H9 (cell line): ENCODE measurements around the gene FRK. TPM values are rescaled to one million over a fixed set of nuclear protein-coding genes. Genes with fewer than 3 reads are reported as not detected.
"Not testable (repeated sequence)": the region's sequence is repeated elsewhere in the genome, so short reads cannot be mapped to it uniquely, and the experiment has no call there.

ENCODE experiments used
- DNase-seq: peaks from one replicate; pipeline ENCODE4 v3.0.0-alpha.2; 2017
- H2AFZ ChIP-seq: one replicate; pipeline ENCODE4 v1.6.1; 2013; ENCODE audit warnings: mild to moderate bottlenecking, low read length, control low read depth, moderate library complexity
- H2AK5ac ChIP-seq: 2 replicates; pipeline ENCODE4 v1.6.1; 2013; ENCODE audit warnings: low read length, control low read depth, mixed read lengths; ENCODE audit not compliant: insufficient read length
- H2BK120ac ChIP-seq: one replicate; pipeline ENCODE4 v1.6.1; 2013; ENCODE audit warnings: low read depth, mild to moderate bottlenecking, low read length, control low read depth, inconsistent platforms; ENCODE audit not compliant: poor library complexity, severe bottlenecking
- H2BK12ac ChIP-seq: 2 replicates; pipeline ENCODE4 v1.6.1; 2013; ENCODE audit warnings: low read length, control low read depth, mixed read lengths, low read depth; ENCODE audit not compliant: insufficient read length
- H2BK15ac ChIP-seq: 2 replicates; pipeline ENCODE4 v1.6.1; 2013; ENCODE audit warnings: low read depth, low read length, control low read depth
- H2BK20ac ChIP-seq: one replicate; pipeline ENCODE4 v1.6.1; 2013; ENCODE audit warnings: low read depth, mild to moderate bottlenecking, low read length, control low read depth, inconsistent platforms; ENCODE audit not compliant: poor library complexity, severe bottlenecking
- H2BK5ac ChIP-seq: 2 replicates; pipeline ENCODE4 v1.6.1; 2013; ENCODE audit warnings: low read length, control low read depth, mixed read lengths; ENCODE audit not compliant: insufficient read length
- H3K14ac ChIP-seq: 2 replicates; pipeline ENCODE4 v1.6.1; 2013; ENCODE audit warnings: low read length, control low read depth; ENCODE audit not compliant: insufficient read depth
- H3K18ac ChIP-seq: 2 replicates; pipeline ENCODE4 v1.6.1; 2013; ENCODE audit warnings: low read depth, mild to moderate bottlenecking, mixed read lengths, low read length, control low read depth; ENCODE audit not compliant: insufficient read length
- H3K23ac ChIP-seq: 2 replicates; pipeline ENCODE4 v1.6.1; 2013; ENCODE audit warnings: low read length, control low read depth, mixed read lengths, low read depth; ENCODE audit not compliant: insufficient read length
- H3K23me2 ChIP-seq: 2 replicates; pipeline ENCODE4 v1.6.1; 2013; ENCODE audit warnings: low read depth, mild to moderate bottlenecking, mixed read lengths, low read length, control low read depth; ENCODE audit not compliant: insufficient read length, poor library complexity, severe bottlenecking
- H3K27ac ChIP-seq: 2 replicates; pipeline ENCODE4 v1.5.1; 2013; ENCODE audit warnings: low read length, control low read depth, mixed read lengths, low read depth; ENCODE audit not compliant: insufficient read length
- H3K27me3 ChIP-seq: 2 replicates; pipeline ENCODE4 v1.6.1; 2013; ENCODE audit warnings: low read length, control low read depth, inconsistent platforms; ENCODE audit not compliant: insufficient read depth
- H3K4ac ChIP-seq: 2 replicates; pipeline ENCODE4 v1.6.1; 2013; ENCODE audit warnings: low read depth, mild to moderate bottlenecking, control low read depth, inconsistent platforms, low read length, moderate library complexity
- H3K4me1 ChIP-seq: 2 replicates; pipeline ENCODE4 v1.6.1; 2013; ENCODE audit warnings: low read length, control low read depth, inconsistent platforms; ENCODE audit not compliant: insufficient read depth
- H3K4me2 ChIP-seq: 2 replicates; pipeline ENCODE4 v1.6.1; 2013; ENCODE audit warnings: low read length, control low read depth, mixed read lengths; ENCODE audit not compliant: insufficient read length, insufficient read depth
- H3K56ac ChIP-seq: 2 replicates; pipeline ENCODE4 v1.6.1; 2013; ENCODE audit warnings: low read depth, mild to moderate bottlenecking, mixed read lengths, low read length, control low read depth; ENCODE audit not compliant: insufficient read length
- H3K79me1 ChIP-seq: 2 replicates; pipeline ENCODE4 v1.6.1; 2013; ENCODE audit warnings: low read depth, mild to moderate bottlenecking, moderate library complexity, low read length, control low read depth, inconsistent platforms; ENCODE audit not compliant: insufficient read depth, poor library complexity, severe bottlenecking
- H3K79me2 ChIP-seq: 2 replicates; pipeline ENCODE4 v1.6.1; 2013; ENCODE audit warnings: low read length, control low read depth, inconsistent platforms; ENCODE audit not compliant: insufficient read depth
- H3K9ac ChIP-seq: 2 replicates; pipeline ENCODE4 v1.6.1; 2013; ENCODE audit warnings: low read length, control low read depth, mixed read lengths; ENCODE audit not compliant: insufficient read length; ENCODE audit errors: extremely low read depth
- H3K9me3 ChIP-seq: one replicate; pipeline ENCODE4 v1.6.1; 2013; ENCODE audit warnings: low read depth, low read length, inconsistent platforms; ENCODE audit not compliant: control insufficient read depth
- H3T11ph ChIP-seq: one replicate; pipeline ENCODE4 v1.6.1; 2013; ENCODE audit warnings: mild to moderate bottlenecking, low read length, control low read depth, inconsistent platforms
- H4K20me1 ChIP-seq: one replicate; pipeline ENCODE4 v1.6.1; 2013; ENCODE audit not compliant: control insufficient read depth, insufficient read length, insufficient read depth
- H4K5ac ChIP-seq: 2 replicates; pipeline ENCODE4 v1.6.1; 2013; ENCODE audit warnings: low read depth, mild to moderate bottlenecking, mixed read lengths, low read length, control low read depth; ENCODE audit not compliant: insufficient read length
- H4K8ac ChIP-seq: replicated peaks from 2 replicates; pipeline ENCODE4 v1.6.1; 2013; ENCODE audit warnings: low read length, control low read depth, mixed read lengths, low read depth; ENCODE audit not compliant: insufficient read length
- H4K91ac ChIP-seq: 2 replicates; pipeline ENCODE4 v1.6.1; 2013; ENCODE audit warnings: low read depth, mild to moderate bottlenecking, moderate library complexity, mixed read lengths, low read length, control low read depth; ENCODE audit not compliant: insufficient read length
- H3K27ac Mint-ChIP-seq, 3 experiments: 2 replicates in 2 of 3; 3 replicates in 1 of 3; pipeline ENCODE4 v1.8.0; 2020 to 2021; ENCODE audit warnings: mixed read lengths in 3 of 3, mild to moderate bottlenecking in 1 of 3, moderate library complexity in 1 of 3
- H3K27me3 Mint-ChIP-seq: 2 replicates; pipeline ENCODE4 v1.8.0; 2021; ENCODE audit warnings: low read depth, mild to moderate bottlenecking, moderate library complexity, mixed read lengths
- H3K36me3 Mint-ChIP-seq, 3 experiments: 2 replicates in 2 of 3; 3 replicates in 1 of 3; pipeline ENCODE4 v1.8.0; 2020 to 2021; ENCODE audit warnings: low read depth in 3 of 3, mixed read lengths in 3 of 3; ENCODE audit not compliant: insufficient read depth in 1 of 3
- H3K4me1 Mint-ChIP-seq, 2 experiments: 2 replicates each; pipeline ENCODE4 v1.8.0; 2020; ENCODE audit warnings: mixed read lengths in 2 of 2
- H3K4me3 Mint-ChIP-seq, 2 experiments: 2 replicates in 1 of 2; 3 replicates in 1 of 2; pipeline ENCODE4 v1.8.0; 2020 to 2021; ENCODE audit warnings: mild to moderate bottlenecking in 2 of 2, mixed read lengths in 2 of 2, moderate library complexity in 1 of 2
- H3K9me3 Mint-ChIP-seq, 2 experiments: 2 replicates in 1 of 2; 3 replicates in 1 of 2; pipeline ENCODE4 v1.8.0; 2020; ENCODE audit warnings: mild to moderate bottlenecking in 2 of 2, mixed read lengths in 2 of 2, moderate library complexity in 1 of 2
- WGBS: extraction: QIAGEN DNeasy Blood & Tissue Kit; methylation state at CpG from one replicate; pipeline ENCODE4 v1.1.7; 2013; ENCODE audit warnings: missing lambda C conversion rate, low lambda C conversion rate, mixed read lengths; ENCODE audit not compliant: insufficient read length; ENCODE audit errors: extremely low coverage; 5-methylcytosine and 5-hydroxymethylcytosine counted together
- total RNA-seq: library from RNA; stranded (reverse); gene quantifications from 2 replicates; pipeline ENCODE4 v1.2.1, GENCODE V29; 2021

The FRK gene
- total RNA-seq, 1 experiment from 2014 or later, result 0.15 TPM

DNA sequence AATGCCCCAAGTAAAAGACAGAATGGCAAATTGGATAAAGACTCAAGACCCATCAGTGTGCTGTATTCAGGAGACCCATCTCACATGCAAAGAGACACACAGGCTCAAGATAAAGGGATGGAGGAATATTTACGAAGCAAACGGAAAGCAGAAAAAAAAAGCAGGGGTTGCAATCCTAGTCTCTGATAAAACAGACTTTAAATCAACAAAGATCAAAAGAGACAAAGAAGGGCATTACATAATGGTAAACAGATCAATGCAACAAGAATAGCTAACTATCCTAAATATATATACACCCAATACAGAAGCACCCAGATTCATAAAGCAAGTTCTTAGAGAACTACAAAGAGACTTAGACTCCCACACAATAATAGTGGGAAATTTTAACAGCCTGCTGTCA lies 123.2 kb downstream of the FRK start:
- not testable (repeated sequence) for H3K27ac ChIP-seq, H3K14ac ChIP-seq, H4K20me1 ChIP-seq, H3K27ac Mint-ChIP-seq, H3K79me2 ChIP-seq, H3K36me3 Mint-ChIP-seq, H3K56ac ChIP-seq, H2BK5ac ChIP-seq, H3K4me1 Mint-ChIP-seq, H2AFZ ChIP-seq, H4K91ac ChIP-seq, H2BK120ac ChIP-seq, H2BK15ac ChIP-seq, H3K27me3 Mint-ChIP-seq, H3K79me1 ChIP-seq, H2BK20ac ChIP-seq, H3K9me3 ChIP-seq, H4K5ac ChIP-seq, H3K4ac ChIP-seq, H3K4me2 ChIP-seq, H4K8ac ChIP-seq, H3K4me3 Mint-ChIP-seq, H3K4me1 ChIP-seq, H3K18ac ChIP-seq, H2BK12ac ChIP-seq, H2AK5ac ChIP-seq, H3K27me3 ChIP-seq, H3K9ac ChIP-seq, H3K23me2 ChIP-seq, H3K23ac ChIP-seq, DNase-seq, H3T11ph ChIP-seq
- WGBS, result no CpG with 5 or more reads among the region's 2 CpGs
- H3K9me3 Mint-ChIP-seq, result peaks cover 14 to 16% of the 10 kb centered on the region in 2 experiments
